ENCODE results near the gene PLEKHD1.
"Not testable (repeated sequence)": the region's sequence is repeated elsewhere in the genome, so short reads cannot be mapped to it uniquely, and the experiment has no call there.

PLEKHD1 gene

DNA sequence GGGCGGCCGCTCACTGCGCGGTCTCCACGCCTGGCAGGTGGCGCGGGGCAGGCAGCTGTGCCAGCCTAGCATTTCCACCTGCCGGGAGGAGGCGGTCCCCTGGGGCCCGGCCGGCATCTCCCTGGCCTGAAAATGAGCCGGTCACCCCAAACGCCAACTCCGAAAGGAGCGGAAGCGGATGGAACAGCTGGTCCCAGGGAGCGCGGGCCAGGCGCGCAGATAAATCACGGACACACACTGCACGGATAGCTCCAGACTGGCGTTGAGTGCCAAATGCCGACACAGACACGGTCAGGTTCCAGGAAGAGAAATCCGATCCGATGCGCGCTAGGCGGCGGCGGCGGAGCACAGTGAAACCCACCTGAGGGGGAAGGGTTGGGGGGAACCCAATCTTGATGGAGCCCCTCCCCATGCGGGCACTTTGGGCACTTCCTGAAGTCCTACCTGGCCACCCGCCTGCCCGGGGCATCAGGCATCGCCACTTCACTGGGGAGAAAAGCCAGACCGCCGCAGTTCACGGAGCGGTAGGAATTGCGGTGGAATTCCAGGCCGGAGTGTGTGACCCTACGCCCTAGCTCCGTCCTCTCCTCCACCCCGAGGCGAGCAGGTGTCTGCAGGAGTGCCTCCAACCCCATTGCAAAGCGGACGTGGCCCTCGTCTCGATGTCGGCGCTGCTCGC, 624 bp upstream of the PLEKHD1 start:
- Histone ChIP-seq H3K4me3 (ENCODE audit: low read length) (peak overlapping the region; percentile 78), H3K9ac (ENCODE audit: low read depth, low read length) (peak overlapping the region; percentile 27; the same call in 1 of the 2 replicates), H3K9me3 (ENCODE audit: insufficient read depth, low read depth, low read length) (no peaks in the 10 kb centered on the region), H3K27ac (ENCODE audit: low read length) (no peak overlapping the region), H3K36me3 (ENCODE audit: insufficient read depth, low read depth, low read length) (no peaks in the 10 kb centered on the region), H3K4me1 (ENCODE audit: insufficient read depth, low read length) (no peaks in the 10 kb centered on the region), H3K27me3 (ENCODE audit: insufficient read depth, low read length) (peaks cover 86% of the 10 kb centered on the region)

DNA sequence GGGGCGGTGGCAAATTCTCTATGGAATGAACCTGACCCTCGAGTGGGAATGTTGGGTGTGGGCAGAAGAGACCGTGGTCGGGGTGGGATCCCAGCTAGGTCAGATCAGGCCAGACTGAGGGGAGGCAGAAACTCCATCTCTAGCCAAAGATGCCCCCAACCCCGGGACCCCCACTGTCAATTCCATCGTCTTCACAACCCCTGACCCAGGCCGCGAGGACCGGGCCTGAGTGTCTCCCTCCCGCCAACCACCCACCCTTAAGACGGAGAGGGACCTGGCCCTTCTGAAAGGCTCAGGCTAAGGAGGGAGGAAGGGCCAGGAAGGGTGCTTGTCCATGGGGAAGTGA, 760 bp downstream of the PLEKHD1 start:
- Histone ChIP-seq H3K27me3 (ENCODE audit: insufficient read depth, low read length) (peaks cover 82% of the 10 kb centered on the region), H3K36me3 (ENCODE audit: insufficient read depth, low read depth, low read length) (no peaks in the 10 kb centered on the region), H3K9me3 (ENCODE audit: insufficient read depth, low read depth, low read length) (no peaks in the 10 kb centered on the region), H3K27ac (ENCODE audit: low read length) (no peak overlapping the region), H3K4me1 (ENCODE audit: insufficient read depth, low read length) (no peaks in the 10 kb centered on the region), H3K9ac (ENCODE audit: low read depth, low read length) (no peak overlapping the region), H3K4me3 (ENCODE audit: low read length) (peak overlapping the region; percentile 78; the same call in 1 of the 2 replicates)

DNA sequence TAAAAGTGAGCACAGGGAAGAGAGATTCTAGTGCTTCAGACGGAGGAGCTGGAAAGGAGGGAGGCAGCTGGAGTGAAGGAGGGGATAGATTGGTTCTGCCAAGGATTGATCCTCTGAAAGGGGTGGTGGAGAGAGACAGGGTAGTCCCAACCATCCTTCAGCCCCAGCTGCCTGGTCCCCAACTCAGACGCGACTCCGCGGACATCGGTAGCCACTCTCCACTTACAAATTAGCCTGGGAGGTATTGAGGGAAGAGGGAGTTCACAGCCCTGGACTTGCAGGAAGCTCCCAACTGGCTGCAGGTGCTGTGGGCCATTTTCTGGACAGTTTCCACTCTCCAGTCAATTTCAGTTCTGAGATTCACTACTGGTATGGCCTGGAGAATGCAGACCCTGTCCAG, 1.2 kb downstream of the PLEKHD1 start:
- Histone ChIP-seq H3K4me1 (ENCODE audit: insufficient read depth, low read length) (no peaks in the 10 kb centered on the region), H3K27me3 (ENCODE audit: insufficient read depth, low read length) (peaks cover 79% of the 10 kb centered on the region), H3K9ac (ENCODE audit: low read depth, low read length) (no peak overlapping the region), H3K4me3 (ENCODE audit: low read length) (no peak overlapping the region), H3K9me3 (ENCODE audit: insufficient read depth, low read depth, low read length) (no peaks in the 10 kb centered on the region), H3K27ac (ENCODE audit: low read length) (no peak overlapping the region), H3K36me3 (ENCODE audit: insufficient read depth, low read depth, low read length) (no peaks in the 10 kb centered on the region)

DNA sequence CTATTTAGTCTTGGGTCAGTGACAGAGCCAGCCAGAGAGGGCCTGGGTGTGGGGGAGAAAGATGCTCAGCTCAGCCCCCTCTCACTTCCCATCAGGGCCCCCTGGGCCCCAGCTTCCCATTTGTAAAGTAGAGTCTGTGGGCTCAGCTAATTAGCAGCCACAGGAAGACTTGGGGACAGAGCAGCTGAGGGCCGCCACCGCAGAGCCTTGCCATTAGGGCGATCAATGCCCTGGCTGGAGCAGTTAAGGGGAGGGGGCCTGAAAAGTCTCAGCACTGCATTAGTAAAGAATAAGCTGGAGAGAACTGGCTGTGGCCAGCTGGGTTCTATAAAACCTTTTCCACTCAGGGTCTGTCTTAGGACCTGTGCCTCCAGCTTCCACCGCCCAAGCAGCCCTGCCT, 2.7 kb downstream of the PLEKHD1 start:
- no peaks in the 10 kb centered on the region for H3K9me3 ChIP-seq (ENCODE audit: insufficient read depth, low read depth, low read length)
- no peak overlapping the region for H3K4me3 ChIP-seq (ENCODE audit: low read length)
- H3K27me3 ChIP-seq (ENCODE audit: insufficient read depth, low read length), result peaks cover 68% of the 10 kb centered on the region
- no peak overlapping the region for H3K27ac ChIP-seq (ENCODE audit: low read length)
- no peaks in the 10 kb centered on the region for H3K36me3 ChIP-seq (ENCODE audit: insufficient read depth, low read depth, low read length)
- H3K4me1 ChIP-seq (ENCODE audit: insufficient read depth, low read length), result no peaks in the 10 kb centered on the region
- H3K9ac ChIP-seq (ENCODE audit: low read depth, low read length), result no peak overlapping the region

DNA sequence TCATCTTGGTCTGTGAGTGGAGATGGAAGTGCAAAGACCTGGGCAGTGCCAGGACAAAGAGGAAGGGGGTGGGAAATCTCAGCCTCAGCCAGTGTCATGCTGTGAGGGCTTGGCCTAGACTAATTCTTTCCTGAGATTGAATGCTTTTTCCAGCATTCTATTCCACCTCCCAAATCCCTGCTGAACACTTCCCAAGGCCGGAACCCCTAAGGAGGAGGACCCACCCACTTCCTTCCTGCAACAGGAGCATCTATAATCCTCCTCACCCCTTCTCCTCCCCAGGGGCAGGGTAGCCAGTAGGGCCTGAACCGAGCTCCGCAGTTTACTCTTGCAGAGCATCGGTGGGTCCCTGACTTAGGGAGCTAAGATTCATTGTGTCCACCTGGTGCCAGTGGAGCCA, 3.2 kb downstream of the PLEKHD1 start:
- Histone ChIP-seq H3K27ac (ENCODE audit: low read length) (no peak overlapping the region), H3K4me3 (ENCODE audit: low read length) (no peak overlapping the region), H3K36me3 (ENCODE audit: insufficient read depth, low read depth, low read length) (no peaks in the 10 kb centered on the region), H3K9me3 (ENCODE audit: insufficient read depth, low read depth, low read length) (no peaks in the 10 kb centered on the region), H3K27me3 (ENCODE audit: insufficient read depth, low read length) (peaks cover 62% of the 10 kb centered on the region), H3K4me1 (ENCODE audit: insufficient read depth, low read length) (no peaks in the 10 kb centered on the region), H3K9ac (ENCODE audit: low read depth, low read length) (no peak overlapping the region)

DNA sequence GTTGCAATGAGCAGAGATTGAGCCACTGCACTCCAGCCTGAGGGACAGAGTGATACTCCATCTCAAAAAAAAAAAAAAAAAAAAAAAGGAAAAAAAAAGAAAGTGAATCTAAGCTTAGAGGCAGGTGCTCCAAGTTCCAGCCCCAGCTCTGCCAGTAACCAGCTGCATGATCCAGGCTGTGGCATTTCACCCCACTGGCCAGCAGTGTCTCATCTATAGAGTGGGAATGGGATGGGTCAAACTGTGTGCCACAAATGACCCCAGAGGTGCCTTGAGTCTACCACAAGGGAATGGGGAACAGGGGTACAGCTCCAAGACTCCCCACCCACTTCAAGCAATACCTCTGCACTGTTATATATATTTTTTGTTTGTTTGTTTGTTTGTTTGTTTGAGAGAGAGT, 5.0 kb downstream of the PLEKHD1 start:
- H3K36me3 ChIP-seq (ENCODE audit: insufficient read depth, low read depth, low read length), result no peaks in the 10 kb centered on the region
- H3K9ac ChIP-seq (ENCODE audit: low read depth, low read length), result no peak overlapping the region
- no peak overlapping the region for H3K4me3 ChIP-seq (ENCODE audit: low read length)
- no peaks in the 10 kb centered on the region for H3K9me3 ChIP-seq (ENCODE audit: insufficient read depth, low read depth, low read length)
- H3K4me1 ChIP-seq (ENCODE audit: insufficient read depth, low read length), result no peaks in the 10 kb centered on the region
- H3K27ac ChIP-seq (ENCODE audit: low read length), result no peak overlapping the region
- H3K27me3 ChIP-seq (ENCODE audit: insufficient read depth, low read length), result peaks cover 45% of the 10 kb centered on the region

DNA sequence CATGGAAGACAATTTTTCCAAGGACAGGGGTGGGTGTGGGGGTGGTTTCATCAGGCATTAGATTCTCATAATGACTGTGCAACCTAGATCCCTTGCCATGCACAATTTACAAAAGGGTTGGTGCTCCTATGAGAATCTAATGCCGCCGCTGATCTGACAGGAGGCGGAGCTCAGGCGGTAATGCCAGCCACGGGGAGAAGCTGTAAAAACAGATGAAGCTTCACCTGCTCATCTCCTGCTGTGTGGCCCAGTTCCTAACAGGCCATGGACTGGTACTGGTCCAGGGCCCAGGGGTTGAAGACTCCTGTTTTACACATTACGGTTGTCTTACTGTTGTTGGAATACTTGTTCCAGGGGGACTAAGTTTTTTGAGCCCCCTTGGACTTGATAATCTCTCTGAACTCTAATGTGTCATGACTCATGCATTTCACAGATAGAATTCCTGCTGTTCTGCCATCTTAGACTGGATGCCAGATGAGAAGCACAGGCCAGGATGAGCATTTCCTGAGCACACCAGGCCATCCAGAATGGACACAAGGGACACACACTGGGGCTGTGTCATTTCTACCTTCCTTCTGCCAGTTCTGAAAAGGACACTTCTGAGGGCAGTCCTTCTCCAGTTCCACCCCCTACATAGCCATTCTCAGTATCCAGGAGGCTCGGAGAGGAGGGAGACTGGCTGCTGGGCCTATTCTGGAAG, 5.8 kb downstream of the PLEKHD1 start:
- no peaks in the 10 kb centered on the region for H3K9me3 ChIP-seq (ENCODE audit: insufficient read depth, low read depth, low read length)
- no peaks in the 10 kb centered on the region for H3K4me1 ChIP-seq (ENCODE audit: insufficient read depth, low read length)
- H3K9ac ChIP-seq (ENCODE audit: low read depth, low read length), result no peak overlapping the region
- no peak overlapping the region for H3K4me3 ChIP-seq (ENCODE audit: low read length)
- H3K27me3 ChIP-seq (ENCODE audit: insufficient read depth, low read length), result peaks cover 36% of the 10 kb centered on the region
- no peaks in the 10 kb centered on the region for H3K36me3 ChIP-seq (ENCODE audit: insufficient read depth, low read depth, low read length)
- no peak overlapping the region for H3K27ac ChIP-seq (ENCODE audit: low read length)

DNA sequence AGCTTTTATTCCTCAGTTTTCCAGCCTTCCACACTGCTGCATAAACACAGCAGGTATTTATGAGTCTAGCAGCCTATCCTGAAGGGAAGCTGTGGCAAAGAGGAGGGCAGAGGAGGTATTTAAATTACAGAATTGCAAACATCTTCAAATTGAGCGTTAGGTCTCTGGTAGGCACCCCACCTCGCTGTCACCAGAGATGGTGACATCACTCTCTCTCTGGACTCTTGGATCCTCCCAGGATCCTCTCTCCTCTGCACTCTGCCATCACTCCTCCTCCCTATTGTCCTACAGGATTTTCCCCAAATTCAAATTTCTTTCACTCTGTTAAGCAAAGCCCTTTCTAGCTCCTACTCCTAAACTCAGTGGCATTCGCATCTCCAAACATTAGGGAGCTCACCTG, 6.7 kb downstream of the PLEKHD1 start:
- Histone ChIP-seq H3K27ac (ENCODE audit: low read length) (no peak overlapping the region), H3K9ac (ENCODE audit: low read depth, low read length) (no peak overlapping the region), H3K4me1 (ENCODE audit: insufficient read depth, low read length) (no peaks in the 10 kb centered on the region), H3K27me3 (ENCODE audit: insufficient read depth, low read length) (peaks cover 28% of the 10 kb centered on the region), H3K4me3 (ENCODE audit: low read length) (no peak overlapping the region), H3K9me3 (ENCODE audit: insufficient read depth, low read depth, low read length) (no peaks in the 10 kb centered on the region), H3K36me3 (ENCODE audit: insufficient read depth, low read depth, low read length) (no peaks in the 10 kb centered on the region)

DNA sequence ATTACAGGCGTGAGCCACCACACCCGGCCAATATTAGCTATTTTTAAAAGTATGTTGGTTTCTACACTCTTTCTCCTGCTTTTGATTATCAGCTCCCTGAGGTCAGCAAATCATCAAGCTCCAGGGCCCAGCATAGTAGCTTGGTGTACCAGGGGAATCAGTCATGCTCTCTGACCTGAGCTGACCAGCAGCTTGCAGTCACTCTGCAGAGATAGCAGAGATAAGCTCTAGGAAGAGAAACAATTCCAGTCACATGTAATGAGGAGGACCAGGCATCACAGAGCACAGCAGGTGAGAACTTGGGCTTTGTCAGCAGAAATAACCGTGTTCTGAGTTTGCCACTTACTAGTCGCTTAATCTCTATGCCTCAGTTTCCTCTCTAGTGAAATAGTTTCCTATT, 8.5 kb downstream of the PLEKHD1 start:
- Histone ChIP-seq H3K4me3 (ENCODE audit: low read length) (no peak overlapping the region), H3K9me3 (ENCODE audit: insufficient read depth, low read depth, low read length) (no peaks in the 10 kb centered on the region), H3K27ac (ENCODE audit: low read length) (no peak overlapping the region), H3K9ac (ENCODE audit: low read depth, low read length) (no peak overlapping the region), H3K36me3 (ENCODE audit: insufficient read depth, low read depth, low read length) (no peaks in the 10 kb centered on the region), H3K27me3 (ENCODE audit: insufficient read depth, low read length) (peaks cover 10% of the 10 kb centered on the region), H3K4me1 (ENCODE audit: insufficient read depth, low read length) (no peaks in the 10 kb centered on the region)

DNA sequence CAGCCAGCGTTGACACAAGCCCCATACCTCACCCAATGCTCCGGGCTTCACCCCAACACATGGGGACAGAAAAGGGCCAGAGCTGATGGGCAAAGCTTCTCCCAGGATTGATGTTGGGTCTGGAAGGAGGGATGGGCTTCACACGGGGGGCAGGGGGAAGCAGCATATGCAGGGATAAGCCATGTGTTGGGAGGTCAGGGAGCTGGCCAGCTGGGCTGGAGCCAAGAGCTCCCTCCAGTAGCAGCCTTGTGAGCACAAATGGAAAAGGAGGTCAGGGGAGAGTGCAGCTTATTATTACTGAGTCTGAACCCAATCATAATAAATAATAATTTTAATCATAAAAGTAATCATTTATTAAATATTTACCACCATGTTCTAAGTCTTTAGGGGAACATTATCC, 9.3 kb downstream of the PLEKHD1 start:
- Histone ChIP-seq H3K27me3 (ENCODE audit: insufficient read depth, low read length) (peaks cover 2% of the 10 kb centered on the region), H3K9ac (ENCODE audit: low read depth, low read length) (no peak overlapping the region), H3K4me3 (ENCODE audit: low read length) (no peak overlapping the region), H3K9me3 (ENCODE audit: insufficient read depth, low read depth, low read length) (no peaks in the 10 kb centered on the region), H3K27ac (ENCODE audit: low read length) (no peak overlapping the region), H3K36me3 (ENCODE audit: insufficient read depth, low read depth, low read length) (no peaks in the 10 kb centered on the region), H3K4me1 (ENCODE audit: insufficient read depth, low read length) (no peaks in the 10 kb centered on the region)

DNA sequence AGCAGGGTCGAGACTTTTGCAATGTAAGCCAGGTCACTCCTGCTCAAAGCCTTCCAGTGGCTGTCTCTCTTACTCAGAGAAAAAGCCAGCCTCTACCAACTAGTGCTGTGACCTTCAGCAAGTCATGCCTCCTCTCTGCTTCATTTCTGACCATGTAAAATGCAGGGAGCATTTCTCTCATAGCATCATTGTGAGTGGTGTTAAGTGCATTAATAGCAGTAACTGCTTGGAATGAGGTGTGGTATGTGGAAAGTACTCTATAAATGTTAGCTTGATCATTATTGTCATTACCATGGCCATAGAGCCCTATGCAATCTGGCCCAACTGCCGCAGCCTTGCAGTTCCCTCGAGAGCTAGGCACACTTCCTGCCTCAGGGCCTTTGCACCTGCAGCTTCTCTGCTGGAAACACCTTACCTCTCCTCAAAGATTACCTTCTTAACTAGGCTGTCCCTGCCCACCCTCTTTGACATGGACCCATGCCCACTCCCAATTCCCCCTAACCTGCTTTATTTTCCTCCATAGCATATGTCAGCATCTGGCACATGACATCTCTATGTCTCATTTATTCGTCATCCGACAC, 10.9 kb downstream of the PLEKHD1 start:
- Histone ChIP-seq H3K4me3 (ENCODE audit: low read length) (no peak overlapping the region), H3K36me3 (ENCODE audit: insufficient read depth, low read depth, low read length) (no peaks in the 10 kb centered on the region), H3K27me3 (ENCODE audit: insufficient read depth, low read length) (no peaks in the 10 kb centered on the region; the same call in 1 of the 2 replicates), H3K4me1 (ENCODE audit: insufficient read depth, low read length) (no peaks in the 10 kb centered on the region), H3K9me3 (ENCODE audit: insufficient read depth, low read depth, low read length) (no peaks in the 10 kb centered on the region), H3K9ac (ENCODE audit: low read depth, low read length) (no peak overlapping the region), H3K27ac (ENCODE audit: low read length) (no peak overlapping the region)

DNA sequence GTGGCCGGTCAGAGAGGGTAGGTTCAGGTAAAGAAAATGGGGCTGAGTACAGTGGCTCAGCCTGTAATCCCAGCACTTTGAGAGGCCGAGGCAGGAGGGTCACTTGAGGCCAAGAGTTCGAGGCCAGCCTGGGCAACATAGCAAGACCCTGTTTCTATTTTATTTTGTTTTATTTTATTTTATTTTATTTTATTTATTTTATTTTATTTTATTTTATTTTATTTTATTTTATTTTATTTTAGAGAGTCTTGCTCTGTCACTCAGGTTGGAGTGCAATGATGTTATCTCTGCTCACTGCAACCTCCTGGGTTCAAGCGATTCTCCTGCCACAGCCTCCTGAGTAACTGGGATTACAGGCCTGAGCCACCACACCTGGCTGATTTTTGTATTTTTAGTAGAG, 13.3 kb downstream of the PLEKHD1 start:
- not testable (repeated sequence) for H3K4me1 ChIP-seq (ENCODE audit: insufficient read depth, low read length); H3K9me3 ChIP-seq (ENCODE audit: insufficient read depth, low read depth, low read length); H3K36me3 ChIP-seq (ENCODE audit: insufficient read depth, low read depth, low read length); H3K9ac ChIP-seq (ENCODE audit: low read depth, low read length); H3K27ac ChIP-seq (ENCODE audit: low read length); H3K4me3 ChIP-seq (ENCODE audit: low read length)
- H3K27me3 ChIP-seq (ENCODE audit: insufficient read depth, low read length), result peaks cover 15% of the 10 kb centered on the region

All from iPS-20b (cell line).